22Rv1 (cell line): Measurements from ENCODE around the gene PPP1R3A.

Source experiments
- H3K27ac ChIP-seq: fragments of 450-650 bp; 2 replicates; pipeline ENCODE4 v1.5.1; 2017
- ZFX ChIP-seq: fragments of 450-650 bp; IDR thresholded peaks from 2 replicates; pipeline ENCODE4 v1.6.1; 2017; ENCODE audit warnings: antibody characterized with exemption, borderline replicate concordance
- TF ChIP-seq, protein P1 (sequence below): fragments of 450-650 bp; IDR thresholded peaks from 2 replicates; pipeline ENCODE4 v1.5.1; 2017; ENCODE audit warnings: mild to moderate bottlenecking

The PPP1R3A gene

DNA sequence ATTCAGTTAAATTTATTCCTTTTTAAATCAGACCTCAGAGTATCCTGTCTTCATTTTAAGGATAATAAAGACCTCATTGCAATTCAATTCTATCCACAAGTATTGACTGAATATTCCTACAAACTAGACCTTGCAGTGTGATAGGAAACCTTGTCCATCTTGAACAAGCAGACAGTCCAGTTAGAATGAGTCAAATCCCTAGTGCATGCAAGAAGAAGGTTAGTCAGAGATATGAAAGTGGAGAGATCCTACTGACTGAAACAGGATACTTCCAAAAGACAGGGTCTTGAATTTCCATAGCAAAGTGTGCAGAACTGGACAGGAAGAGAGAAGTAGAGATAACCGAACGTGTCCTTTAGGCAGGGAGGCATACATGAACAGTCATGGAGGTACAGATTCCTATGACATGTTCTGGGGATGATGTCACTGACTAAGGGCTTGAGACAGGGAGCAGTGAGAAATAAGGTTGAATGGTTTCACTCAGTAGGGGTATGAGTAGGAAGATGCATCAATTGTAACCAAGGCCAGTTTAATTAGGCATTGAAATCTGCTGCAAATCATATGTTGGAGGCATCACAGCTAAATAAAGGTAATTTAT is 45.2 kb downstream of the PPP1R3A start:
- H3K27ac ChIP-seq = no peak overlapping the region
- TF ChIP-seq, protein P1, sequence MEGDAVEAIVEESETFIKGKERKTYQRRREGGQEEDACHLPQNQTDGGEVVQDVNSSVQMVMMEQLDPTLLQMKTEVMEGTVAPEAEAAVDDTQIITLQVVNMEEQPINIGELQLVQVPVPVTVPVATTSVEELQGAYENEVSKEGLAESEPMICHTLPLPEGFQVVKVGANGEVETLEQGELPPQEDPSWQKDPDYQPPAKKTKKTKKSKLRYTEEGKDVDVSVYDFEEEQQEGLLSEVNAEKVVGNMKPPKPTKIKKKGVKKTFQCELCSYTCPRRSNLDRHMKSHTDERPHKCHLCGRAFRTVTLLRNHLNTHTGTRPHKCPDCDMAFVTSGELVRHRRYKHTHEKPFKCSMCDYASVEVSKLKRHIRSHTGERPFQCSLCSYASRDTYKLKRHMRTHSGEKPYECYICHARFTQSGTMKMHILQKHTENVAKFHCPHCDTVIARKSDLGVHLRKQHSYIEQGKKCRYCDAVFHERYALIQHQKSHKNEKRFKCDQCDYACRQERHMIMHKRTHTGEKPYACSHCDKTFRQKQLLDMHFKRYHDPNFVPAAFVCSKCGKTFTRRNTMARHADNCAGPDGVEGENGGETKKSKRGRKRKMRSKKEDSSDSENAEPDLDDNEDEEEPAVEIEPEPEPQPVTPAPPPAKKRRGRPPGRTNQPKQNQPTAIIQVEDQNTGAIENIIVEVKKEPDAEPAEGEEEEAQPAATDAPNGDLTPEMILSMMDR = no peak
- TF ChIP-seq ZFX = no peak

DNA sequence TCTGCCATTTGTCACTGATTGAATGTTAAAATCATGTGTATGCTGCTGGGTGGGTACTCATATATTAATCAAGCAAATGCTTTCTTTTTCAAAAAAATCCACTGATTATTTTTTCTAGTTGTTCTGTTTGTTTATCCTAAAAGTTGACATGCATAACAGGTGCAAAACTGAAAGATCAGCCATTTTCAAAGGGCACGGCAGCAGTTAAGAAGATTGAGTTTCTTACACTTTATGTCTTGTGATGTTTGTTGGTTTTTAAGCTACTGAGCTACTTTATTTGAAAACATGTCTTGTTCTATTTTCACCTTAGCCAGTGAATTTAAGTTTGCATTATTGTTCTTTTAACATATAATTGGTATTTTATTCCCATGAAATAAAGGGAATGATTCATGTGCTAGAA is 45.8 kb downstream of the PPP1R3A start:
- H3K27ac ChIP-seq = no peak overlapping the region
- no peak for TF ChIP-seq ZFX
- TF ChIP-seq, protein P1 = no peak

DNA sequence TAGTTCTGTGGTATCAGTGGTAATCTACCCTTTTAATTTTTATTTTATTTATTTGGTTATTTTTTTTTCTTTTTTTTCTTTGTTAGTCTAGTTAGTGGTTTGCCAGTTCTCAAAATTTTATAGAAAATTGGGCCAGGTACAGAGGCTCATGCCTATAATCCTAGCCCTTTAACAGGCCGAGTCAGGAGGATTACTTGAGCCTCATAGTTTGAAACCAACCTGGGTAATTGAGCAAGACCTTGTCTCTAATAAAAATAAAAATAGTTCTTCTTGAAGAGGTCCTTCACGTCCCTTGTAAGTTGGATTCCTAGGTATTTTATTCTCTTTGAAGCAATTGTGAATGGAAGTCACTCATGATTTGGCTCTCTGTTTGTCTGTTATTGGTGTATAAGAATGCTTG is 51.5 kb downstream of the PPP1R3A start:
- no peak overlapping the region for H3K27ac ChIP-seq
- TF ChIP-seq, protein P1 = no peak
- TF ChIP-seq ZFX = no peak

GRCh38 chr7:113856010-113856409 is 62.8 kb downstream of the PPP1R3A start:
- no peak overlapping the region for H3K27ac ChIP-seq
- TF ChIP-seq, protein P1 = no peak
- no peak for TF ChIP-seq ZFX

DNA sequence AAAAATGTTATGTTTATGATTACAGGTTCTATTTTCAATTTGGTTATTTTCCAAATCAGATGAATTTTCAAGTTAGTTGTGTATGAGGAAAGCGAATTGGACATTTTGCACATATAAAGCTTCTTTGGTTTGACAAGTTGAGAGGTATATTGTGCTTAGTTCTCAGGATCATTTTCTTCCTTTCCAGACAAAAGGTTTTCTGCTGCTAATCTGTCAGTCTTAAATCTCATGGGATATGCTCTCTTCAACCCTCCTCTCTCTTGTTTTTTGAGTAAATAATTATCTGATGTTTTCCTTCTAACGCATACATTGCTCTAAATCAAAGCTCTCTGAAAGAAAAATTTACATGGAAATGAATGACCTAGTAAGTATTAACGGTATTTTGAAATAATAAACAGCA is 77.9 kb downstream of the PPP1R3A start:
- no peak overlapping the region for H3K27ac ChIP-seq
- no peak for TF ChIP-seq ZFX
- TF ChIP-seq, protein P1 = no peak

DNA sequence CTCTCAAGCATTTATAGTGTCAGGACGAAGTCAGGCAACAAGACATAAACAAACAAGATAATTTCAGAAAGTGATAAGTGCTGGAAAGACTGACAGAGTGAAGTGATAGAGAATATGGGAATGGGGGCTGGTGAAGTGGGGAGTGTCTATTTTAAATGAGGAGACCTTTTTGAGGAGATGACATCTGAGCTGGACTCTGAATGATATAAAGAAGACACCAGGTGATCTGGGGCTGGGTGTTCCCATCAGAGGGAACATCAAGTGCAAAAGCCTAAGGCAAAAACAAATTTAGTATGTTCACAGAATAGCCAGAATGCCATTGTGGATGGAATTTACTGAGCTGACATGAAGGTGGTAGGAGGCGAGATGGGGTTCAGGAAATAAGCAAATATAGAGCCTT is 83.4 kb downstream of the PPP1R3A start:
- TF ChIP-seq, protein P1 = no peak
- no peak for TF ChIP-seq ZFX
- no peak overlapping the region for H3K27ac ChIP-seq

DNA sequence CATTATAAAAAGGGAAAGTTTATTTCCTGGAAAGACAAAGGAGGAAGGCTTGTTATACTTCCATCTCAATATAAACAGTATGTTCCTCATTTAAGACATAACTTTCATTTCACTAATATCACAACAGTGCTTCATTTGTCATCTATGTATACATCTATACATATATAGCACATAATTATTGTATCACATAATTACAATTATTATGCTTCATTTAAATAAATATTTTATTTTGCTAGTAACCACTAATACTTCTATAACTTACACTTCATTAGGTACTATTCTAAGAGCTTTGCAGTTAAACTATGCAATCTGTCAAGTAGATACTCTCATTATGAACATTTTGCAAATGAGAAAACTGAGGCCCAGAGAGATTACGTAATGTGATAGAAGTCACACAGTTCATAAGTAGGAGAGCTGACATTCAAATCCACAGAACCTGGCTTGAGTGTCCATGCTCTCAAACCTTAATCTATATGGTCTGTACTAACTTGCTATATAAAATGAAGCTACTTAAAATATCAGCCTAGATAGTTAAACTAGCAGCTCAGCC is 86.5 kb downstream of the PPP1R3A start:
- no peak overlapping the region for H3K27ac ChIP-seq
- TF ChIP-seq, protein P1 = no peak
- TF ChIP-seq ZFX = no peak
